Fibroblast of pulmonary artery (primary cell): ENCODE measurements around the gene ZFPM1.
A peak's percentile ranks its signal among the peaks of the same experiment; 100 is the strongest.

Experiments
- DNase-seq: peaks from one replicate; pipeline ENCODE4 v3.0.0-alpha.2; 2010; ENCODE audit warnings: low read depth
- H3K4me3 ChIP-seq: replicated peaks from 2 replicates; pipeline ENCODE4 v1.5.1; 2011; ENCODE audit warnings: low read depth, mild to moderate bottlenecking, control low read depth, low read length, moderate library complexity
- TF ChIP-seq, protein P1 (sequence below): IDR thresholded peaks from 2 replicates; pipeline ENCODE4 v1.5.1; 2011; ENCODE audit warnings: mild to moderate bottlenecking, control low read depth, low read length, inconsistent platforms; ENCODE audit errors: missing control alignments

ZFPM1 gene

DNA sequence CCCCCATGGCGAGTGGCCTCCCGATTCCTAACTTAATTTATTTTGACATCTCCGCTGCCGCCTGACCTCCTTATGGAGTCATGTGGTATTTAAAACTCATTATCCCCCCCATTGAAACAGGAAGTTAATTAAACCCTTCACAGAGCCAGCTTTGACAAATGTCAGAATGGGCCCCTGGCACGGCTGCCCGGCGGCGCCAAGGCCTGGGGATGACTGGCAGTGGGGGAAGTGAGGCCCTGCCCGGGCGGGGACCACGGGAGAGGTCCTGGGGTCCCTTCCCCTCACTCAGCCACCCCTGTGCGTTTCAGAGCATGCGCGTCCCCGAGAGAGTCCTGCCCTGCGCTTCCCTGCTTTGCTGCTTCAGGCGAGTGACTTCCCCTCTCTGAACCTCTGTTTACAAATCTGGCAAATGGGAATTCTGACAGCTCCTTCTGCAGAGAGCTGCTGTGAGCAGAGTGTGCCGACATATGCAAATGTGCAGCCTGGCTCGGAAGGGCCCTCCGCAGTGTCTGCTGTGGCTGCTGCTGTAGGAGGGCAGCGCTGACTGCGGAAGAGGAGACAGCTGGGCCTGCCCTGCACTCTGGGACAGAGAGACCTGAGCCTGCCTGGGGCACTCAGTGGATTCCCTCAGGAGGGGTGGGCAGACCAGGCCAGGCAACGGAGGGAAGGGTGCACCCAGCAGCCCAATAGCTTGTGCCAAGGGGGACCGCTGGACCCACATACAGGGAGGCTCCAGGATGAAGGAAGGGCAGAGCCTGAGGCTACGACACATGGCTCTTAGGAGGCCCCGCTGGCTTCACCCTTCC, 4.4 kb upstream of the ZFPM1 start:
- no peak overlapping the region for H3K4me3 ChIP-seq
- TF ChIP-seq, protein P1, sequence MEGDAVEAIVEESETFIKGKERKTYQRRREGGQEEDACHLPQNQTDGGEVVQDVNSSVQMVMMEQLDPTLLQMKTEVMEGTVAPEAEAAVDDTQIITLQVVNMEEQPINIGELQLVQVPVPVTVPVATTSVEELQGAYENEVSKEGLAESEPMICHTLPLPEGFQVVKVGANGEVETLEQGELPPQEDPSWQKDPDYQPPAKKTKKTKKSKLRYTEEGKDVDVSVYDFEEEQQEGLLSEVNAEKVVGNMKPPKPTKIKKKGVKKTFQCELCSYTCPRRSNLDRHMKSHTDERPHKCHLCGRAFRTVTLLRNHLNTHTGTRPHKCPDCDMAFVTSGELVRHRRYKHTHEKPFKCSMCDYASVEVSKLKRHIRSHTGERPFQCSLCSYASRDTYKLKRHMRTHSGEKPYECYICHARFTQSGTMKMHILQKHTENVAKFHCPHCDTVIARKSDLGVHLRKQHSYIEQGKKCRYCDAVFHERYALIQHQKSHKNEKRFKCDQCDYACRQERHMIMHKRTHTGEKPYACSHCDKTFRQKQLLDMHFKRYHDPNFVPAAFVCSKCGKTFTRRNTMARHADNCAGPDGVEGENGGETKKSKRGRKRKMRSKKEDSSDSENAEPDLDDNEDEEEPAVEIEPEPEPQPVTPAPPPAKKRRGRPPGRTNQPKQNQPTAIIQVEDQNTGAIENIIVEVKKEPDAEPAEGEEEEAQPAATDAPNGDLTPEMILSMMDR = no peak
- DNase-seq = no peak

DNA sequence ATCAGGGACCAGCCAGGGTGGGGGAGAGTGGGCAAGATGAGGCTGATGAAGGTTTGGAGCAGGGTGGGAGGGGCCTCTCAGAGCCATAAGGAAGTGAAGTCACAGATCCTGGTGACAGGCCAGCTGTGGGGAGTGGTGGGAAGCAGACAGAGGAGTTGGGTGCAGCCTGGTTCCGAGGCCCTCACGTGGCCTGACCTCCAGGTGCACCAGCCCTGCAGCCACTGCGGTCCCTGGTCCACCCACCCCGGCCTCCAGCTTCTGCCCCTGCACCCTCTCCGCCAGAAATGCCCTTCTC, 3.9 kb upstream of the ZFPM1 start:
- no peak for DNase-seq

GRCh38 chr16:88451586-88452481, 1.2 kb upstream of the ZFPM1 start:
- DNase-seq = no peak
- H3K4me3 ChIP-seq = no peak overlapping the region
- TF ChIP-seq, protein P1 = no peak

More for the DNA sequence above, 3.9 kb upstream of the ZFPM1 start:
- no peak overlapping the region for H3K4me3 ChIP-seq
- TF ChIP-seq, protein P1 = no peak

GRCh38 chr16:88452482-88453216, 431 bp upstream of the ZFPM1 start:
- TF ChIP-seq, protein P1 = no peak
- peak; percentile 95 for DNase-seq
- H3K4me3 ChIP-seq = peak overlapping the region; percentile 64

- peak overlapping the region; percentile 54 for H3K4me3 ChIP-seq
- no peak for DNase-seq
- TF ChIP-seq, protein P1 = no peak
These were observed 787 bp downstream of the ZFPM1 start for GRCh38 chr16:88453611-88454522.

DNA sequence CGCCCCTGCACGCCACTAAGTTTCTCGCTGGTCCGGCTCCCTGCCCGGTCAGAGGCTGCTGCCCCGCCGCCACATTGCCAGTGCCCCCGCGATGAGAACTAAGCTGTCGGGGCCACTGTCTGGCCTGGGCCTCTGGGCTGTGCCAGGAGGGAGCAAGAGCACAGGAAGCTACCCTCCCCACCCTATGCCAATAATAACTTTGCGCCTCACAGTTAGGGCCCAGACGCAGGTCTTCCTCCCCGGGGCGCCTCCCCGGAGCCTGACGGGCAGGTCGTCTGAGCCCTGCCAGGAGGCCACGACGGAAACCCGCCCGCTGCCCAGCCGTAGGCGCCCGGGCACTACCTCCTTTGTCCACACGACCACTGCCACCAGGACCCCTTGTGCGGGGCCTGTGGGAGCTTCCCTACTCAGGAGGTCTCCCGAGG, 1.5 kb downstream of the ZFPM1 start:
- H3K4me3 ChIP-seq = peak overlapping the region; percentile 54
- no peak for DNase-seq
- TF ChIP-seq, protein P1 = no peak
